ENCODE measurements around the gene DDAH1.
"Not testable (repeated sequence)": the region's sequence is repeated elsewhere in the genome, so short reads cannot be mapped to it uniquely, and the experiment has no call there.

The DDAH1 gene

DNA sequence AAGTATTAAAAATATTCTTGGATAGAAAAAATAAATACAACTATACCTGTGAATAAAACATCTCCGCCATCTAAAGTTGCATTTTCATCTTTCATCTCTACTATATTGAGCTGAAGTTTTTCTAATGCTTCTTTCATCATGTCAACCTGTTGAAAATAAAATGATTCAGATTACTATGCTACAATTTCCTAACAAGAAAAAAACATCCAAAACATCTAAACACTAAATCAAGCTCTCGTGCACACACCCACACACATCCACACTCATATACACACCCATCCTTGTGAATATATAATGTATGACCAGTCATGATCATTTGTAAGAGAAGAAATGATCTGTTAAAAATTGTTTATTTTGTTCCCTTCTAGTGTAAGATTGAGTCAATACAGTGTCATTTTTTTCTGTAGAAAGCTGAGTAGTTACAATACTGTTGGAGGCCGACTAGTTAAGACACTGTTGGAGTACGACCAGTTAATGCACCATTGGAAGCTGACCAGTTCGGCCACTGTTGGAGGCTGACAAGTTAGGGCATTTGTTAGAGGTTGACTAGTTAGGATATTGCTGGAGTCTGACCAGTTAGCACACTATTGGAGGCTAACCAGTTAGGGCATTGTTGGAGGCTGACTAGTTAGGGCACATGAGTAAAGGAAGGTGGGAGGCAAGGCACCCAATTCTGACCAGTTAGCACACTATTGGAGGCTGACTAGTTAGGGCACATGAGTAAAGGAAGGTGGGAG, 106.1 kb downstream of the DDAH1 start:
- H3K36me3 ChIP-seq (ENCODE audit: control insufficient read depth, insufficient read depth, low read length) = no peaks in the 10 kb centered on the region
- peaks cover 12% of the 10 kb centered on the region for H3K4me1 ChIP-seq (ENCODE audit: control insufficient read depth, insufficient read depth, low read length)
- no peaks in the 10 kb centered on the region for H3K27me3 ChIP-seq (ENCODE audit: control insufficient read depth, insufficient read depth, low read length)
- H3K27ac ChIP-seq (ENCODE audit: low read depth, low read length) = no peak overlapping the region
- H3K9ac ChIP-seq (ENCODE audit: low read length) = no peak overlapping the region
- no peak overlapping the region for H3K4me3 ChIP-seq (ENCODE audit: low read length)

DNA sequence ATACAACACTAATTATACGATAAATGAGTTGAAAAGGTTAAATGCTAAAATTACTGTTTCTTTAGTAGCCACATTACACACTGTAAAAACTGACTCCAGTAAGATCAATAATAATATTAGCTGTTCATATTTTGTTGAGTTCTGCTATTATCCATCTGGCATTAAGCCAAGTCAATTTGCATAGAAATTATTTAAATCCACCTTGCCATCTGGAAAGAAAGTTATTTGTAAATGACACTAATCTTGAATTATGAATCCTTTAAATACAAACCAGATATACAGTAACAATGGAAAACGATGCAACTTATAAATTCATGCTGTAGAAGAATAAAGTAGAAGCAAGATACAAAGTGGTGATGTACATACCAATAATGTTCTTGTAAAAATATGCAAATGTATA, 107.1 kb downstream of the DDAH1 start:
- Histone ChIP-seq H3K36me3 (ENCODE audit: control insufficient read depth, insufficient read depth, low read length) (no peaks in the 10 kb centered on the region), H3K4me3 (ENCODE audit: low read length) (no peak overlapping the region), H3K27ac (ENCODE audit: low read depth, low read length) (no peak overlapping the region), H3K4me1 (ENCODE audit: control insufficient read depth, insufficient read depth, low read length) (peaks cover 12% of the 10 kb centered on the region), H3K9ac (ENCODE audit: low read length) (no peak overlapping the region), H3K27me3 (ENCODE audit: control insufficient read depth, insufficient read depth, low read length) (no peaks in the 10 kb centered on the region)

DNA sequence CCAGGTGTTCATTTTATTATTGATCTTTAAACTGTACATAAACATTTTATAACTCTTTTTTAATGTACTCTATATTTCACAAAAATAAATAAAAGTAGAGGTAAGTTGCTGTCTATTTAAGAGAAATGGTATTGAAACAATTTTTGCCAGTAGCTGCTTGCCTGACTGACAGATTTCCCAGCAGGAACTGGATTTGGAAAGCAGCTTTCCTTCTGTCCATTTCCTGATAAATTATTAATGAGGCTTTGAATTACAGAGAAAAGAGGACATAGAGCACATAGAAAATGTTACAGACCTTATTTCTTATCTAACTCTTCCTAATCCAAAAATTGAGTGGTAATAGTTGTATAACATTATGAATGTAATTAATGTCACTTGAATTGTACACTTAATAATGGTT, 108.8 kb downstream of the DDAH1 start:
- H3K4me3 ChIP-seq (ENCODE audit: low read length) = no peak overlapping the region
- H3K9ac ChIP-seq (ENCODE audit: low read length) = no peak overlapping the region
- no peaks in the 10 kb centered on the region for H3K36me3 ChIP-seq (ENCODE audit: control insufficient read depth, insufficient read depth, low read length)
- H3K27me3 ChIP-seq (ENCODE audit: control insufficient read depth, insufficient read depth, low read length) = no peaks in the 10 kb centered on the region
- peaks cover 11% of the 10 kb centered on the region for H3K4me1 ChIP-seq (ENCODE audit: control insufficient read depth, insufficient read depth, low read length)
- no peak overlapping the region for H3K27ac ChIP-seq (ENCODE audit: low read depth, low read length)

DNA sequence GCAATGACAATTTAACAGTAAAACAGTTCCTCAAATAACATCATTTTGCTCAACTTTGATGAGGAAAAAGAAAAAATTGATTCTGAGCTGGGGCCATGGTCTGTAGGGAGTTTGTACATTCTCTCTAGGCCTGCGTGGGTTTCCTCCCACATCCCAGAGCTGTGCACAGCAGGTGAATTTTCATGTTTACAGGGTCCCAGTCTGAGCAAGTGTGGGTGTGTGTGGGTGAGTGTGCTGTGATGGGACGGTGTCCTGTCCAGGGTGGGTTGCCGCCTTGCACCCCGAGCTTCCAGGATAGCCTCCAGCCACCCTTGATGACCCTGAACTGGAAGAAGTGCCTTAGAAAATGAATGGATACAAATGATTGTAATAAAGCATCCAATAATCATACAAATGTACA, 112.9 kb downstream of the DDAH1 start:
- H3K27me3 ChIP-seq (ENCODE audit: control insufficient read depth, insufficient read depth, low read length) = no peaks in the 10 kb centered on the region
- no peak overlapping the region for H3K27ac ChIP-seq (ENCODE audit: low read depth, low read length)
- no peak overlapping the region for H3K9ac ChIP-seq (ENCODE audit: low read length)
- no peaks in the 10 kb centered on the region for H3K4me1 ChIP-seq (ENCODE audit: control insufficient read depth, insufficient read depth, low read length)
- H3K4me3 ChIP-seq (ENCODE audit: low read length) = no peak overlapping the region
- H3K36me3 ChIP-seq (ENCODE audit: control insufficient read depth, insufficient read depth, low read length) = peaks cover 3% of the 10 kb centered on the region

DNA sequence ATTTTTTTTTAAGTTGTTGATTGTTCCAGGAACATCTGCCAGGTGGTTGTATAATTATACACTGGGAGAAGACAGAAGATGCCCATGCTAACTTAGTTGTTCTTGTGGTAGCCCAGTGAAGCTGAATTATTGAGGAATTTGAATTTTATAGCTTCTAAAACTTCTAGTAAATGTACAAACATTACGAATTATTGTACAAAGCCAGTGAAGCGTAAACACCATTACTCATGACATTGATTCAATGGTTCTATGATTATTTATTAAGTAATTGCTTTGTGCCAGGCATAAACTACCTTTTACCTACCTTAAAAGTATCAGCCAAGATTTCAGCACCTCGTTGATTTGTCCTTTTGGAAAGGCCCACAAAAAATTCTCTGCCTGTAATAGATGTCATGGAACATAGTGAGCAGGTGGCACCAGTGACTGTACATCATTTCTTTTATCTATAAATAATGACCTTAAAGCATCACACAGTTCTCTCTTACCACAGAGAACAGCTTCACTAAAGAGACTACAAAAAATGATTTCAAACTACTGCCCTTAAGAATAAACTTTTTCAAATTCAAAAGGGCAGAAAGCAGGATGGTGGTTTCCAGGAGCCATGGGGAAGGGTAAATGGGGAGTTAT, 113.6 kb downstream of the DDAH1 start:
- Histone ChIP-seq H3K4me1 (ENCODE audit: control insufficient read depth, insufficient read depth, low read length) (no peaks in the 10 kb centered on the region), H3K27me3 (ENCODE audit: control insufficient read depth, insufficient read depth, low read length) (no peaks in the 10 kb centered on the region), H3K9ac (ENCODE audit: low read length) (no peak overlapping the region), H3K36me3 (ENCODE audit: control insufficient read depth, insufficient read depth, low read length) (peaks cover 3% of the 10 kb centered on the region), H3K27ac (ENCODE audit: low read depth, low read length) (no peak overlapping the region), H3K4me3 (ENCODE audit: low read length) (no peak overlapping the region)

DNA sequence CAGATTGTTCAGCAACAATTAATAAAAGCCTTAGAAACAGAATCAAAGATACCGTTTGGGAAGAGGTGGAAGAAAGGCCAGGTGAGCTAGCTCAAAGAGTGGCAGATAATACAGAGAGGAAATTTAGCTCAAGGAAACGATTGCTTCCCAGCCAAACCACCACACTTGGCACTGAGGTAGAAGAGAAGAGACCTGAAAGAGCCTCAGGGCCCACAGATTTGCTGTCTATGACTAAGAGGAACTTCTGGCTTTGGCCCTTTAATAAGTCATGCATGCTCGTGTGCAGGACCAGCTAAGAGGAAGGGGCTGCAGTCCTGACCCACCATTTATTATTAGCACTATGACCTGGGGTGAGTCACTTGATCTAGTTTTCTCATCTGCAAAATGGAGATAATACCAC, 115.7 kb downstream of the DDAH1 start:
- Histone ChIP-seq H3K36me3 (ENCODE audit: control insufficient read depth, insufficient read depth, low read length) (peaks cover 3% of the 10 kb centered on the region), H3K9ac (ENCODE audit: low read length) (no peak overlapping the region), H3K4me1 (ENCODE audit: control insufficient read depth, insufficient read depth, low read length) (no peaks in the 10 kb centered on the region), H3K27me3 (ENCODE audit: control insufficient read depth, insufficient read depth, low read length) (no peaks in the 10 kb centered on the region), H3K27ac (ENCODE audit: low read depth, low read length) (no peak overlapping the region), H3K4me3 (ENCODE audit: low read length) (no peak overlapping the region)

DNA sequence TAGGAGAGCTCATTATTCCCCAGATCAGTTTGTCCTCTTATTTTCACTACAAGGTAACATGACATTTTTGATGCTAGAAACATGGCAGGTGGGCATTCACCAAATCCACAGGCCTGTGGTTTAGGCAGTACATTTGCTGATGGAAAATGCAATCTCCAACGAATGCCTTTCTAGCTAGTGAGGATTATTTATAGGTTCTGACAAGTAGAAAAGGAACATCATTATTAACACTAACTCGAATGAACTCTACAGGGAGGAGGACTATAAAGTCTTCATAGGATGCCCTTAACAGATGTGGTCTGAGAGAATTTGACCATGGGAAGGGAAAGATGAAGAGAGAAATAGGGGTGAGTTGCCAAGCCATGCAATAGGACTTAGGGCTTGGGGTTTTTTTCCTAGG, 117.1 kb downstream of the DDAH1 start:
- no peaks in the 10 kb centered on the region for H3K27me3 ChIP-seq (ENCODE audit: control insufficient read depth, insufficient read depth, low read length)
- H3K4me3 ChIP-seq (ENCODE audit: low read length) = no peak overlapping the region
- H3K9ac ChIP-seq (ENCODE audit: low read length) = no peak overlapping the region
- H3K27ac ChIP-seq (ENCODE audit: low read depth, low read length) = no peak overlapping the region
- H3K36me3 ChIP-seq (ENCODE audit: control insufficient read depth, insufficient read depth, low read length) = peaks cover 3% of the 10 kb centered on the region
- peaks cover 9% of the 10 kb centered on the region for H3K4me1 ChIP-seq (ENCODE audit: control insufficient read depth, insufficient read depth, low read length)

DNA sequence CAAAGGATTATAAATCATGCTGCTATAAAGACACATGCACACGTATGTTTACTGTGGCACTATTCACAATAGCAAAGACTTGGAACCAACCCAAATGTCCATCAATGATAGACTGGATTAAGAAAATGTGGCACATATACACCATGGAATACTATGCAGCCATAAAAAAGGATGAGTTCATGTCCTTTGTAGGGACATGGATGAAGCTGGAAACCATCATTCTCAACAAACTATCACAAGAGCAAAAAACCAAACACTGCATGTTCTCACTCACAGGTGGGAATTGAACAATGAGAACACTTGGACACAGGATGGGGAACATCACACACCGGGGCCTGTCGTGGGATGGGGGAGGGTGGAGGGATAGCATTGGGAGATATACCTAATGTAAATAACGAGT, 117.7 kb downstream of the DDAH1 start:
- not testable (repeated sequence) for H3K27ac ChIP-seq (ENCODE audit: low read depth, low read length); H3K9ac ChIP-seq (ENCODE audit: low read length); H3K27me3 ChIP-seq (ENCODE audit: control insufficient read depth, insufficient read depth, low read length); H3K36me3 ChIP-seq (ENCODE audit: control insufficient read depth, insufficient read depth, low read length); H3K4me3 ChIP-seq (ENCODE audit: low read length)
- H3K4me1 ChIP-seq (ENCODE audit: control insufficient read depth, insufficient read depth, low read length) = peaks cover 11% of the 10 kb centered on the region

DNA sequence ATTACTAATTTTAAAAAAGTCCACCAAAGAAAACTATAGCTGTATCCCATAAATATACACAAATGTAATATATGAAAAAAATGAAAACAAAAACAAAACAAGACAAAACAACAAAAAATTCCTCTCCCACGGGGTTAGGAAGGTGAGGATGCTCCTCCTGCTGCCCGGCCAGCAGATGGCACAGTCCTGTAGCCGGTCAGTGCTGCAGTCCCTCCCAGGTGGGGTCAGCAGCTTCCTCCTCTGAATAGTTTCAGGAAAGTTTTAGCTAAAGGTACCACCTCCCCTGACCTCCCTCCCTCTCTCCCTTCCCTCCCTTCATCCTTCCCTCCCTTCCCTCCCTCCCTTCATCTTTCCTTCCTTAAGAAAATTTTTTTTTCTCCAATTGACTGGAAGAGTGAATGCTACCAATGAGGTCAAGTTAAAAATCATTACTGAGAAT, 120.7 kb downstream of the DDAH1 start:
- H3K36me3 ChIP-seq (ENCODE audit: control insufficient read depth, insufficient read depth, low read length) = peaks cover 3% of the 10 kb centered on the region
- peaks cover 11% of the 10 kb centered on the region for H3K4me1 ChIP-seq (ENCODE audit: control insufficient read depth, insufficient read depth, low read length)
- H3K27me3 ChIP-seq (ENCODE audit: control insufficient read depth, insufficient read depth, low read length) = no peaks in the 10 kb centered on the region
- H3K4me3 ChIP-seq (ENCODE audit: low read length) = no peak overlapping the region
- no peak overlapping the region for H3K27ac ChIP-seq (ENCODE audit: low read depth, low read length)
- H3K9ac ChIP-seq (ENCODE audit: low read length) = no peak overlapping the region

DNA sequence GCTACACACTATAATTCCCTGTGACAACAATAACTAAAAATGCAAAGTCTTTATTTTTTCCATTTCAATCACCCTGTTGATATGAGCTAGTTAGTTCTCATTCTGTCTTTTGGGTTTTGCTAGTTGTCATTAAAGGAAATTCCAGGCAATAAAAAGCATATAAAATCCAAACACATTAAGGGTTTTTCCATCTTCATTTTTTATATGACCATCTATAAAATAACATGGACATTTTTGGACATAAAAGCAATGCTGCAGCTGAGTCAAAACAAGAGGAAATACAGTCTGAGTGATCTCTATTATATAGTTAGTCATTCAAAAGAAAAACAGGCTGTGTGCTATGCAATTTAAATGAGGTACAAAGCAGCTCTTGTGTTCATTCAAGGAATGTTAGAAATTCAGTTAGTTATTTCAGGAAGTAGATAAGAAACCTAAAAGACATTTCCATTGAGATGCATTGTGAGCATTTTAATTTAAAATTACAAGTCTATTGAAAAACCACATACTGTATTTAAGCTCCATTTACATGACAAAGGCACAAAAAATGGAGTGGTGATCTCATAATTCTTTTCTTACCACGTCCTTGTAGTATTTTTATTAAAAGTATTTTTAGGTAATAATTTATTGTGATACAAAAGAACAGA, 121.2 kb downstream of the DDAH1 start:
- Histone ChIP-seq H3K4me1 (ENCODE audit: control insufficient read depth, insufficient read depth, low read length) (peaks cover 11% of the 10 kb centered on the region), H3K27me3 (ENCODE audit: control insufficient read depth, insufficient read depth, low read length) (no peaks in the 10 kb centered on the region), H3K27ac (ENCODE audit: low read depth, low read length) (no peak overlapping the region), H3K4me3 (ENCODE audit: low read length) (no peak overlapping the region), H3K9ac (ENCODE audit: low read length) (no peak overlapping the region), H3K36me3 (ENCODE audit: control insufficient read depth, insufficient read depth, low read length) (no peaks in the 10 kb centered on the region)

DNA sequence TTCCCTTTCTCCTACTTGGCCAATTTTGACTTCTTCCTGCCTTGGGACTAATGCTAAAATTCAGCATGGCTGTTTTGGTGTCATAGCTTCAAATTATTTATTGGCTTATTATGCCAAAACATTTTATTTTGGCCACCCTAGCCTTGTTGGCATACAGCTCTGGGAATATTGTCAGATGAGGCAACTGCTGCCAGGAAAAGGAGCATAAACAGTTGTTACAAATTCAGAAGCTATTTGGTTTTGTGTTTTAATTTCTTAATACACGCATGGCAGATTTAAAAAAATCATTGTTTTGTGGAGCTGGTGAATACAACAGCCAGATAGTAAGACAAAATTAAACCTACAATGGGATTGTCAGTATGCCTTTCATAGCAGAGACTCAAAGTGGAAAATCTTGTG, 121.7 kb downstream of the DDAH1 start:
- Histone ChIP-seq H3K27ac (ENCODE audit: low read depth, low read length) (no peak overlapping the region), H3K4me1 (ENCODE audit: control insufficient read depth, insufficient read depth, low read length) (peaks cover 11% of the 10 kb centered on the region), H3K27me3 (ENCODE audit: control insufficient read depth, insufficient read depth, low read length) (no peaks in the 10 kb centered on the region), H3K4me3 (ENCODE audit: low read length) (no peak overlapping the region), H3K36me3 (ENCODE audit: control insufficient read depth, insufficient read depth, low read length) (no peaks in the 10 kb centered on the region), H3K9ac (ENCODE audit: low read length) (no peak overlapping the region)

DNA sequence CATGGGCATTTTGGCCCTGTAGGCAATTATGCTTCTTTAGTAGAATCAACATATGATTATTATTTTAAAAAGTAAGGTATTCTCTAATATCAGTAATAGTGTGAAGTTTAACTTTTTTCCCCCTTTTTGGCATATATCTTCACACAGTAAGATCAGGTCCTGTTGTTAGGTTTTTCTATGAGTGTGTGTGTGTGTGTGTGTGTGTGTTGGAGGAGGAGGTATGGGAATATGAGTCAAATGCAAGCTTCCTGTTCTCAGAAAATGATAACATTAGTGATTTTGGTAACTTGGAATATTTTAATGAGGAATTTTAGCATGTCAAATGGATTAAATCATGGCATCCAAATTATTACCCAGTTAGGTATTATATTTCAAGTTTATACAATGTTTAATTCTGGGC, 122.8 kb downstream of the DDAH1 start:
- H3K27ac ChIP-seq (ENCODE audit: low read depth, low read length) = no peak overlapping the region
- H3K36me3 ChIP-seq (ENCODE audit: control insufficient read depth, insufficient read depth, low read length) = no peaks in the 10 kb centered on the region
- H3K4me3 ChIP-seq (ENCODE audit: low read length) = no peak overlapping the region
- H3K9ac ChIP-seq (ENCODE audit: low read length) = no peak overlapping the region
- H3K4me1 ChIP-seq (ENCODE audit: control insufficient read depth, insufficient read depth, low read length) = peaks cover 11% of the 10 kb centered on the region
- no peaks in the 10 kb centered on the region for H3K27me3 ChIP-seq (ENCODE audit: control insufficient read depth, insufficient read depth, low read length)

DNA sequence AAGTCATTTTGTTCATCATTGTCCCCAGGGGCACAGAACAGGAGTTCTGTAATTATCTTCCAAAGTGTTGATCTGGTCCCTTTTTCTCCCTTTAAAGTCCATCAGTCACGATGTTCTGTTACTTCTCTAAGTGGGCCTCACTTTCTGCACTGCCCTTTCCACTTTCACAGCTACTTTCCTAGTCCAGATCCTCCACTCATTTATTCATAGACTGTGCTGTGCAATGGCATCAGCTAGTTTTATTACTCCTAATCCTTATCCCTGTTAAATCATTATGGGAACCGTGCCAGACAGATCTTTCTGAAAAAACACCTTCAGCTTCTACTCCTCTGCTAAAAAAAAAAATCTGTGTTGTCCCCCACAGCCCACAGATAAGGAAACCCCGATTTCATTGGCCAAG, 124.5 kb downstream of the DDAH1 start:
- H3K36me3 ChIP-seq (ENCODE audit: control insufficient read depth, insufficient read depth, low read length) = no peaks in the 10 kb centered on the region
- no peaks in the 10 kb centered on the region for H3K27me3 ChIP-seq (ENCODE audit: control insufficient read depth, insufficient read depth, low read length)
- H3K27ac ChIP-seq (ENCODE audit: low read depth, low read length) = no peak overlapping the region
- H3K4me1 ChIP-seq (ENCODE audit: control insufficient read depth, insufficient read depth, low read length) = peaks cover 11% of the 10 kb centered on the region
- no peak overlapping the region for H3K4me3 ChIP-seq (ENCODE audit: low read length)
- no peak overlapping the region for H3K9ac ChIP-seq (ENCODE audit: low read length)

All from rectal smooth muscle tissue (tissue), 1 donor.